HG02943 (cell line): ENCODE results near the gene MACROD1.

ENCODE experiments used
- ATAC-seq: cut with Tn5 transposase; IDR thresholded peaks from one replicate; pipeline ENCODE4 v1.9.1; 2021; ENCODE audit warnings: mild to moderate bottlenecking, low read depth, moderate library complexity; ENCODE audit not compliant: unreplicated experiment

Gene MACROD1

GRCh38 chr11:64081745-64082442, 84.0 kb downstream of the MACROD1 start:
- ATAC-seq: no peak

DNA sequence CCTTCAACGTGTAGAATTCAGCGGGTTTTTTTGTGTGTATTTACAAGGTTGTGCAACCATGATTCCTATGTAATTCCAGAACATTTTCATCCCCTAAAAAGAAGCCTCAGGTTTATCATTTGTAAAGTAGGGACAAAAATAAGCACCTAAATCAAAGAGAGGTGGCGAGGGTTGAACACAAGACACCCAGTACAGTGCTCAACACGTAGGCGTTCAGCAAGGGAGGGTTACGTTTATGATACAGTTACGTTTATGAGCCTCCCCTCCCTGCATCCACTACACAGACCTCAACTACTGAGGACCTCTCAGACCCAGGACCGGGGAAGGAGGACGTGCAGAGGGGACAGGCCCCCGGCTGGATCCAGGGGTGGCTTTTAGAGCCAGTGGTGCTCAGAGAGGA, 85.5 kb downstream of the MACROD1 start:
- no peak for ATAC-seq

DNA sequence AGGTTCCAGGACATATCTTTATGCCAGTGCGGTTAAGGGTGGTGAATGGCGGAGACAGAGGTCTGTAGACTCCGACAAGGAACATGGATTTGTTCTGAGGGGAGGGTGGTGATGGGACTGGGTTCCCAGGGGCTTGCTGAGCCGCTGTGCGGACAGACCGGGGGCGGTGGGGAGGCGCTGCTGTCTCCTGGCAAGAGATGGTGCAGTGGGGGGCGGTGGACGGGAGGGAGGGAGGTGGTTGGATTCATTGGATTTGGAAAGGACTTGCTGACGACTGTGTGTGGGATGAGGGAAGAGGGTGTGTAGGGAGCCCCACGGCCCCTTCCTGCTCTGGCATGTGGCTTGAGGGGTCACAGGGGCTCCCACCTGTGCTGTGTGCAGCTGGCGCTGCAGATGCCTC, 87.0 kb downstream of the MACROD1 start:
- no peak for ATAC-seq

GRCh38 chr11:64078284-64078683, 87.6 kb downstream of the MACROD1 start:
- no peak for ATAC-seq

- no peak for ATAC-seq
Measured at GRCh38 chr11:64077607-64078006, 88.3 kb downstream of the MACROD1 start.

DNA sequence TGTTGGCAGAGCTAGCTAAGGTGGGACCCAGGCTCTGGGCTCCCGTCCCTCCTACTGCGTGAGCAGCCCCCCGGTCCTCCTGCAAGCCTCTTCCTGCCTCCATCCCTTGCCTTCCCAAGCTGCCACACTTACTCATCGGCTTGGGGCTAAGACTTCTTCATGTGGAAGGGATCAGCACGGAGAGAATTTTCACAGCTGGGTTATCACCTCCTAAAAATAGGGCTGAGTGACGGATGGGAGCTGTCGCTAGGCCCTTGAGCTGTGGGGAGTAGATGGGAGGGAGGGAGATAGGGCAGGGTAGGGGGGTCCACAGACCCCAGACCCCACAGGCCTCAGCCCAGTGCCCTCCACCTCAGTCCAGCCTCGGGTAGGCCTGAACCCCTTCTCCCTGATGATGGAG, 89.2 kb downstream of the MACROD1 start:
- ATAC-seq: no peak

GRCh38 chr11:64074239-64074638, 91.7 kb downstream of the MACROD1 start:
- ATAC-seq: no peak

DNA sequence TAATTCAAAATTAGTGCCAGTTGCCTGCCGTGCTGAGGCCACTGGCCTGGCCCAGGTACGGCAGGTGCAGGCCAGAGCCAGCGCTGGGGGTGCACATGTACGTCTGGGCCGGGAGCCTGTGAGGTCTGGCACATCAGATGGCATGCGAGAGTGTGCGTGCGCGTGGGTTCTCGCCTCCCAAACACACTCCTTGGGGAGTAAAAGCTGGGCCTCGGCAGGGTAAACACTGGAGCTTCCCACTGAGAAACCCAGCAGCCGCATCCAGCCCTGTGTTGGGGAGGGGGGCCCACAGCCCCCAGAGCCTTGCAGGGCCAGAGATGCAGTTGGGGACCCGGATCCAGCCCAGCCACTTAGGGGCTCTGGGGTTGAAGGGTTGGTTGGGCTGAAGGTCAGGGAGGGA, 92.4 kb downstream of the MACROD1 start:
- no peak for ATAC-seq

- ATAC-seq: no peak
Measured at GRCh38 chr11:64072871-64073270, 93.0 kb downstream of the MACROD1 start.

- no peak for ATAC-seq
Measured at GRCh38 chr11:64072403-64072802, 93.5 kb downstream of the MACROD1 start.

DNA sequence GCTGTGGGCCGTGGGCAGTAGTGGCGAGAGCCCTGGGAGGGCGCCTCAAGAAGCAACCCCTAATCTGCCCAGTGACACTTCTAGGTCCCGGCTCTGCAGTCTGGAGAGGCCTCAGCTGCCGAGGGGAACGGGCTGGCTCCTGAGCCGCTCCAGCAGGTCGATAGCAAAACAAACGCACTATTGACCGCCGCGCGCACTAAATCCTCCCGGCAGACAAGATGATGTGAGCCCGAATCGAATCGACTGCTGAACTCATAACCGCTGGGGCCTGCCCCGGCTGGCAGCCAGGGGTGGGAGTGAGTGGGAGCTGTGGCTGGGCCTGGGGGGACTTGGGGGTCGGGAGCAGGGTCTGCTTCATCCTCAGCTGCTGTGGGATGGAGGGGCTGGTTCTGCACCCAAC, 94.1 kb downstream of the MACROD1 start:
- ATAC-seq: no peak

GRCh38 chr11:64070314-64070681, 95.6 kb downstream of the MACROD1 start:
- no peak for ATAC-seq

GRCh38 chr11:64069401-64070313, 96.3 kb downstream of the MACROD1 start:
- ATAC-seq: no peak

- no peak for ATAC-seq
Measured at GRCh38 chr11:64068705-64069400, 97.1 kb downstream of the MACROD1 start.

DNA sequence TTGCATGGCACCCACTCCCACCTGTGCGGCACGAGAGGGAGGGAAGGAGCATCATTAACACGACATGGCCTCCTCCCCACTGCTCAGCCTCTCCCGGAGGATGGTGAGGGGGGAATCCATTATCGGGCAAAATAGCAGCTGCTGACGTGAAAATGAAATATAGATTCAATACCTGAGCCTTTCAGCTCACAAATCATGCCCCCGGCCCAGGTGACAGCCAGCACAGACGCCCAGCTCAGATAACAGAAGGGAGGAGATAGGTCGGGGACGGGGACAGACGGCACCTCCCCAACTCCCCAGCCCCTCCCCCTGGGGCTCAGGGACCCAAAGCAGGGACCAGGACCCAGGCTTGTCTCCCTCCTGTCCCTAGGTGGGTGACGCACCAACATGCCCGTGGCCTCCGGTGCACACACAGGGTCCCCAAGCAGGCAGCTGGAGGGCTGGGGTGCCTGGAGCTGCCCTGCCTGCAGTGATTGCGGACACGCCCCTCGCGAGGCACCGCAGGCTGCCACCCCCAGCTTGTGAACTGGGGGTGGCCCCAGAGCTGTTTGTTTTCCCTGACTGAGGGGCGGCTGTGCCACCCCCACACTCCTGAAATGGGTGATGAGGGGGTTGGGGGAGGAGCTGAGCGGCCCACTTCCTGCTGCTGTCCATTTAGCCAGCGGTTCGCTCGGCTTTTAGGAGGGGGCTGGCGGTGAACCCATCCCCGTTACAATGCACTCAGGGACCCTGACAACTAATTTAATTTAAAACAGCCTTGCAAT, 98.5 kb downstream of the MACROD1 start:
- no peak for ATAC-seq

- no peak for ATAC-seq
Measured at GRCh38 chr11:64065712-64066111, 100.2 kb downstream of the MACROD1 start.

DNA sequence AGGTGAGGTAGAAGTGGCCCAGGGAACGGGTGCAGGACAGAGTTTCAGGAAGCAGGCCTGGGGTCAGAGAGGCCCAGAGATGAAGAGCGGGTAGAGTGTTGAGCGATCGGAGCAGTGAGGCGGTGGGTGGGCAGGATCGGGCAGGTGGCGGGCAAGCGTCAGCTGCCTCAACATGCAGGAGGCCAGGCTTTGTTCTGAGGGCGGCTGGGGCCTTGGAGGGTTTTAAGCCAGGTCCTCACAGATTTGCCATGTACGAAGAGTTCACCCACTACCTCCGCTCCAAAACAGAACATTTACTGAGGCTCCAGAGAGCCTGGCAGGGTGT, 100.8 kb downstream of the MACROD1 start:
- ATAC-seq: no peak

- no peak for ATAC-seq
Measured at GRCh38 chr11:64064374-64065140, 101.4 kb downstream of the MACROD1 start.

GRCh38 chr11:64063777-64064176, 102.1 kb downstream of the MACROD1 start:
- ATAC-seq: no peak
